H9 (cell line): ENCODE measurements around the gene DTNB. TPM values are rescaled to one million over a fixed set of nuclear protein-coding genes. Genes with fewer than 3 reads are reported as not detected.

Experiments
- DNase-seq: peaks from one replicate; pipeline ENCODE4 v3.0.0-alpha.2; 2017
- H2AFZ ChIP-seq: one replicate; pipeline ENCODE4 v1.6.1; 2013; ENCODE audit warnings: mild to moderate bottlenecking, low read length, control low read depth, moderate library complexity
- H2AK5ac ChIP-seq: 2 replicates; pipeline ENCODE4 v1.6.1; 2013; ENCODE audit warnings: low read length, control low read depth, mixed read lengths; ENCODE audit not compliant: insufficient read length
- H2BK120ac ChIP-seq: one replicate; pipeline ENCODE4 v1.6.1; 2013; ENCODE audit warnings: low read depth, mild to moderate bottlenecking, low read length, control low read depth, inconsistent platforms; ENCODE audit not compliant: poor library complexity, severe bottlenecking
- H2BK12ac ChIP-seq: 2 replicates; pipeline ENCODE4 v1.6.1; 2013; ENCODE audit warnings: low read length, control low read depth, mixed read lengths, low read depth; ENCODE audit not compliant: insufficient read length
- H2BK15ac ChIP-seq: 2 replicates; pipeline ENCODE4 v1.6.1; 2013; ENCODE audit warnings: low read depth, low read length, control low read depth
- H2BK20ac ChIP-seq: one replicate; pipeline ENCODE4 v1.6.1; 2013; ENCODE audit warnings: low read depth, mild to moderate bottlenecking, low read length, control low read depth, inconsistent platforms; ENCODE audit not compliant: poor library complexity, severe bottlenecking
- H2BK5ac ChIP-seq: 2 replicates; pipeline ENCODE4 v1.6.1; 2013; ENCODE audit warnings: low read length, control low read depth, mixed read lengths; ENCODE audit not compliant: insufficient read length
- H3K14ac ChIP-seq: 2 replicates; pipeline ENCODE4 v1.6.1; 2013; ENCODE audit warnings: low read length, control low read depth; ENCODE audit not compliant: insufficient read depth
- H3K18ac ChIP-seq: 2 replicates; pipeline ENCODE4 v1.6.1; 2013; ENCODE audit warnings: low read depth, mild to moderate bottlenecking, mixed read lengths, low read length, control low read depth; ENCODE audit not compliant: insufficient read length
- H3K23ac ChIP-seq: 2 replicates; pipeline ENCODE4 v1.6.1; 2013; ENCODE audit warnings: low read length, control low read depth, mixed read lengths, low read depth; ENCODE audit not compliant: insufficient read length
- H3K23me2 ChIP-seq: 2 replicates; pipeline ENCODE4 v1.6.1; 2013; ENCODE audit warnings: low read depth, mild to moderate bottlenecking, mixed read lengths, low read length, control low read depth; ENCODE audit not compliant: insufficient read length, poor library complexity, severe bottlenecking
- H3K27ac ChIP-seq: 2 replicates; pipeline ENCODE4 v1.5.1; 2013; ENCODE audit warnings: low read length, control low read depth, mixed read lengths, low read depth; ENCODE audit not compliant: insufficient read length
- H3K27me3 ChIP-seq: 2 replicates; pipeline ENCODE4 v1.6.1; 2013; ENCODE audit warnings: low read length, control low read depth, inconsistent platforms; ENCODE audit not compliant: insufficient read depth
- H3K4ac ChIP-seq: 2 replicates; pipeline ENCODE4 v1.6.1; 2013; ENCODE audit warnings: low read depth, mild to moderate bottlenecking, control low read depth, inconsistent platforms, low read length, moderate library complexity
- H3K4me1 ChIP-seq: 2 replicates; pipeline ENCODE4 v1.6.1; 2013; ENCODE audit warnings: low read length, control low read depth, inconsistent platforms; ENCODE audit not compliant: insufficient read depth
- H3K4me2 ChIP-seq: 2 replicates; pipeline ENCODE4 v1.6.1; 2013; ENCODE audit warnings: low read length, control low read depth, mixed read lengths; ENCODE audit not compliant: insufficient read length, insufficient read depth
- H3K56ac ChIP-seq: 2 replicates; pipeline ENCODE4 v1.6.1; 2013; ENCODE audit warnings: low read depth, mild to moderate bottlenecking, mixed read lengths, low read length, control low read depth; ENCODE audit not compliant: insufficient read length
- H3K79me1 ChIP-seq: 2 replicates; pipeline ENCODE4 v1.6.1; 2013; ENCODE audit warnings: low read depth, mild to moderate bottlenecking, moderate library complexity, low read length, control low read depth, inconsistent platforms; ENCODE audit not compliant: insufficient read depth, poor library complexity, severe bottlenecking
- H3K79me2 ChIP-seq: 2 replicates; pipeline ENCODE4 v1.6.1; 2013; ENCODE audit warnings: low read length, control low read depth, inconsistent platforms; ENCODE audit not compliant: insufficient read depth
- H3K9ac ChIP-seq: 2 replicates; pipeline ENCODE4 v1.6.1; 2013; ENCODE audit warnings: low read length, control low read depth, mixed read lengths; ENCODE audit not compliant: insufficient read length; ENCODE audit errors: extremely low read depth
- H3K9me3 ChIP-seq: one replicate; pipeline ENCODE4 v1.6.1; 2013; ENCODE audit warnings: low read depth, low read length, inconsistent platforms; ENCODE audit not compliant: control insufficient read depth
- H3T11ph ChIP-seq: one replicate; pipeline ENCODE4 v1.6.1; 2013; ENCODE audit warnings: mild to moderate bottlenecking, low read length, control low read depth, inconsistent platforms
- H4K20me1 ChIP-seq: one replicate; pipeline ENCODE4 v1.6.1; 2013; ENCODE audit not compliant: control insufficient read depth, insufficient read length, insufficient read depth
- H4K5ac ChIP-seq: 2 replicates; pipeline ENCODE4 v1.6.1; 2013; ENCODE audit warnings: low read depth, mild to moderate bottlenecking, mixed read lengths, low read length, control low read depth; ENCODE audit not compliant: insufficient read length
- H4K8ac ChIP-seq: replicated peaks from 2 replicates; pipeline ENCODE4 v1.6.1; 2013; ENCODE audit warnings: low read length, control low read depth, mixed read lengths, low read depth; ENCODE audit not compliant: insufficient read length
- H4K91ac ChIP-seq: 2 replicates; pipeline ENCODE4 v1.6.1; 2013; ENCODE audit warnings: low read depth, mild to moderate bottlenecking, moderate library complexity, mixed read lengths, low read length, control low read depth; ENCODE audit not compliant: insufficient read length
- H3K27ac Mint-ChIP-seq, 3 experiments: 2 replicates in 2 of 3; 3 replicates in 1 of 3; pipeline ENCODE4 v1.8.0; 2020 to 2021; ENCODE audit warnings: mixed read lengths in 3 of 3, mild to moderate bottlenecking in 1 of 3, moderate library complexity in 1 of 3
- H3K27me3 Mint-ChIP-seq: 2 replicates; pipeline ENCODE4 v1.8.0; 2021; ENCODE audit warnings: low read depth, mild to moderate bottlenecking, moderate library complexity, mixed read lengths
- H3K36me3 Mint-ChIP-seq, 3 experiments: 2 replicates in 2 of 3; 3 replicates in 1 of 3; pipeline ENCODE4 v1.8.0; 2020 to 2021; ENCODE audit warnings: low read depth in 3 of 3, mixed read lengths in 3 of 3; ENCODE audit not compliant: insufficient read depth in 1 of 3
- H3K4me1 Mint-ChIP-seq, 2 experiments: 2 replicates each; pipeline ENCODE4 v1.8.0; 2020; ENCODE audit warnings: mixed read lengths in 2 of 2
- H3K4me3 Mint-ChIP-seq, 2 experiments: 2 replicates in 1 of 2; 3 replicates in 1 of 2; pipeline ENCODE4 v1.8.0; 2020 to 2021; ENCODE audit warnings: mild to moderate bottlenecking in 2 of 2, mixed read lengths in 2 of 2, moderate library complexity in 1 of 2
- H3K9me3 Mint-ChIP-seq, 2 experiments: 2 replicates in 1 of 2; 3 replicates in 1 of 2; pipeline ENCODE4 v1.8.0; 2020; ENCODE audit warnings: mild to moderate bottlenecking in 2 of 2, mixed read lengths in 2 of 2, moderate library complexity in 1 of 2
- CTCF ChIP-seq: fragments of 200-600 bp; sonication (generic); conservative IDR thresholded peaks from 3 replicates; pipeline ENCODE4 v1.8.0; 2021; ENCODE audit warnings: antibody characterized with exemption, mild to moderate bottlenecking
- WGBS: extraction: QIAGEN DNeasy Blood & Tissue Kit; methylation state at CpG from one replicate; pipeline ENCODE4 v1.1.7; 2013; ENCODE audit warnings: missing lambda C conversion rate, low lambda C conversion rate, mixed read lengths; ENCODE audit not compliant: insufficient read length; ENCODE audit errors: extremely low coverage; 5-methylcytosine and 5-hydroxymethylcytosine counted together
- total RNA-seq: library from RNA; stranded (reverse); gene quantifications from 2 replicates; pipeline ENCODE4 v1.2.1, GENCODE V29; 2021

The DTNB gene
- total RNA-seq, 1 experiment from 2014 or later, result 26.7 TPM

- no peak overlapping the region for H2BK120ac ChIP-seq
- H2BK5ac ChIP-seq, result no peak overlapping the region
- Mint-ChIP-seq H3K27ac (no peak overlapping the region), H3K9me3 (no peaks in the 10 kb centered on the region), H3K4me1 (peaks cover 6 to 11% of the 10 kb centered on the region in 2 experiments; a peak in 3 of 4 replicates), H3K4me3 (no peak overlapping the region; a peak in 1 of 5 replicates), H3K27me3 (no peaks in the 10 kb centered on the region), H3K36me3 (peaks cover 8 to 13% (median 11%) of the 10 kb centered on the region in 3 experiments; a peak in 6 of 7 replicates)
- no peak overlapping the region for H3K23ac ChIP-seq
- DNase-seq, result no peak
- no peak overlapping the region for H3K14ac ChIP-seq
- no peaks in the 10 kb centered on the region for H4K20me1 ChIP-seq
- WGBS, result no CpG with 5 or more reads among the region's 10 CpGs
- no peak overlapping the region for H2BK20ac ChIP-seq
- H3K23me2 ChIP-seq, result no peaks in the 10 kb centered on the region
- no peak overlapping the region for H2BK12ac ChIP-seq
- no peak overlapping the region for H3K4me2 ChIP-seq
- no peaks in the 10 kb centered on the region for H3K79me2 ChIP-seq
- no peak overlapping the region for H3K27ac ChIP-seq
- no peak overlapping the region for H4K91ac ChIP-seq
- H4K5ac ChIP-seq, result no peak overlapping the region
- no peak overlapping the region for H3K18ac ChIP-seq
- no peak overlapping the region for H2AK5ac ChIP-seq
- H3K27me3 ChIP-seq, result no peaks in the 10 kb centered on the region
- no peak for TF ChIP-seq CTCF
- H2AFZ ChIP-seq, result no peak overlapping the region
- H3K56ac ChIP-seq, result no peak overlapping the region
- H3K9ac ChIP-seq, result no peak overlapping the region
- H4K8ac ChIP-seq, result no peak overlapping the region
- no peaks in the 10 kb centered on the region for H3K4me1 ChIP-seq
- no peak overlapping the region for H3K4ac ChIP-seq
- H2BK15ac ChIP-seq, result no peak overlapping the region
- H3K79me1 ChIP-seq, result no peaks in the 10 kb centered on the region
- no peaks in the 10 kb centered on the region for H3K9me3 ChIP-seq
- no peak overlapping the region for H3T11ph ChIP-seq
These were observed 253.6 kb downstream of the DTNB start for GRCh38 chr2:25419678-25420242.
